ENCODE data around the gene OR4D11. TPM values are rescaled to one million over a fixed set of nuclear protein-coding genes. Genes with fewer than 3 reads are reported as not detected.
A peak's percentile ranks its signal among the peaks of the same experiment; 100 is the strongest.

Gene OR4D11
- total RNA-seq, 1 donor from 2014 or later = not detected

DNA sequence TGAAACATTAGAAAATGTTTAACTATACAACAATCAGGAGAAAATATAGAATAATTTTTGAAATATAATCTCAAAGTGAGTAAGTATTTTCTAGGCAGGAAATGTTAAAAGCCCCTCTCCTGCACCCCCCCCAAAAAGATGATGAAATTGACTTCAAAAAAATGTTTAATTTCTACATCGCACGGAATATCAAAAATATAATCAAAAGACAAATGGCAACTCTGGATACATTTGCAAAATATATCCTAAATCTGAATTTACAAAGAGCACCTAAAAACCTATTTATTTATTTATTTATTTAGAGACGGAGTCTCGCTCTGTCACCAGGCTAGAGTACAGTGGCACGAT lies 44.9 kb downstream of the OR4D11 start:
- Mint-ChIP-seq H3K4me1 (peaks cover 34% of the 10 kb centered on the region), H3K27ac (ENCODE audit: unreplicated experiment) (no peak overlapping the region), H3K36me3 (ENCODE audit: low read depth) (peaks cover 5% of the 10 kb centered on the region), H3K9me3 (no peaks in the 10 kb centered on the region), H3K4me3 (peak overlapping the region; percentile 48), H3K27me3 (ENCODE audit: low read depth) (peaks cover 27% of the 10 kb centered on the region)
- DNase-seq (ENCODE audit: low read depth, low spot score) = no peak
- TF ChIP-seq, protein P1, sequence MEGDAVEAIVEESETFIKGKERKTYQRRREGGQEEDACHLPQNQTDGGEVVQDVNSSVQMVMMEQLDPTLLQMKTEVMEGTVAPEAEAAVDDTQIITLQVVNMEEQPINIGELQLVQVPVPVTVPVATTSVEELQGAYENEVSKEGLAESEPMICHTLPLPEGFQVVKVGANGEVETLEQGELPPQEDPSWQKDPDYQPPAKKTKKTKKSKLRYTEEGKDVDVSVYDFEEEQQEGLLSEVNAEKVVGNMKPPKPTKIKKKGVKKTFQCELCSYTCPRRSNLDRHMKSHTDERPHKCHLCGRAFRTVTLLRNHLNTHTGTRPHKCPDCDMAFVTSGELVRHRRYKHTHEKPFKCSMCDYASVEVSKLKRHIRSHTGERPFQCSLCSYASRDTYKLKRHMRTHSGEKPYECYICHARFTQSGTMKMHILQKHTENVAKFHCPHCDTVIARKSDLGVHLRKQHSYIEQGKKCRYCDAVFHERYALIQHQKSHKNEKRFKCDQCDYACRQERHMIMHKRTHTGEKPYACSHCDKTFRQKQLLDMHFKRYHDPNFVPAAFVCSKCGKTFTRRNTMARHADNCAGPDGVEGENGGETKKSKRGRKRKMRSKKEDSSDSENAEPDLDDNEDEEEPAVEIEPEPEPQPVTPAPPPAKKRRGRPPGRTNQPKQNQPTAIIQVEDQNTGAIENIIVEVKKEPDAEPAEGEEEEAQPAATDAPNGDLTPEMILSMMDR (conservative IDR thresholded peaks at IDR 0.05) = no peak

DNA sequence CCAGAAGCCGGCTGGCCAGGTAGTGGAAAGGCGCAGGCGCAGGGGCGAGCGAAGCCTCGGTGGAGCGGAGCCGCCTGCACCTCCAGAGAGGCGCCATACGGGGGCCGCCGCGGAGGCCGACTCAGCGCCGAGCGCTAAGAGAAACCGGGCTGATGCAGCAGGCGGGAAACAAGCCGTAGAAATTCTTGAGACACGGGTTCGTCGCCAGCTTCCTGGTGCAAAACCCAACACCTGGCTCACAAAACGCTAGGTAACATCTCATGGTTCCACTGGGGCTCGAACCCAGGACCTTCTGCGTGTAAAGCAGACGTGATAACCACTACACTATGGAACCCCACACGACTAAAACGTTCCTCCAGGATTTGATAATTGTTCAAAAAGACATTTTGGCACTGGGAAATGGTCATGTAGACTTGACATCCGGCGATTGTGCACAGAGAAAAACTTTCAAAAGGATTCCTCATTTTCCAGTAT lies 47.0 kb downstream of the OR4D11 start:
- TF ChIP-seq, protein P1 (conservative IDR thresholded peaks at IDR 0.05) = peak; percentile 63
- no peaks in the 10 kb centered on the region for H3K9me3 Mint-ChIP-seq
- H3K4me3 Mint-ChIP-seq = peak overlapping the region; percentile 94
- peak overlapping the region; percentile 91 for H3K27ac Mint-ChIP-seq (ENCODE audit: unreplicated experiment)
- H3K36me3 Mint-ChIP-seq (ENCODE audit: low read depth) = peaks cover 5% of the 10 kb centered on the region
- peaks cover 35% of the 10 kb centered on the region for H3K4me1 Mint-ChIP-seq
- DNase-seq (ENCODE audit: low read depth, low spot score) = peak; percentile 84
- peaks cover 29% of the 10 kb centered on the region for H3K27me3 Mint-ChIP-seq (ENCODE audit: low read depth)

- peak; percentile 83 for DNase-seq (ENCODE audit: low read depth, low spot score)
- H3K36me3 Mint-ChIP-seq (ENCODE audit: low read depth) = peaks cover 7% of the 10 kb centered on the region
- H3K4me1 Mint-ChIP-seq = peaks cover 42% of the 10 kb centered on the region
- peak overlapping the region; percentile 94 for H3K4me3 Mint-ChIP-seq
- no peaks in the 10 kb centered on the region for H3K9me3 Mint-ChIP-seq
- peak overlapping the region; percentile 91 for H3K27ac Mint-ChIP-seq (ENCODE audit: unreplicated experiment)
- TF ChIP-seq, protein P1 (conservative IDR thresholded peaks at IDR 0.05) = no peak
- H3K27me3 Mint-ChIP-seq (ENCODE audit: low read depth) = peaks cover 35% of the 10 kb centered on the region
Observed at GRCh38 chr11:59550842-59551658, 47.7 kb downstream of the OR4D11 start.

GRCh38 chr11:59551659-59552521 lies 48.5 kb downstream of the OR4D11 start:
- DNase-seq (ENCODE audit: low read depth, low spot score) = peak; percentile 57
- Mint-ChIP-seq H3K4me1 (peaks cover 48% of the 10 kb centered on the region), H3K9me3 (no peaks in the 10 kb centered on the region), H3K36me3 (ENCODE audit: low read depth) (peaks cover 10% of the 10 kb centered on the region), H3K4me3 (peak overlapping the region; percentile 94), H3K27me3 (ENCODE audit: low read depth) (peaks cover 44% of the 10 kb centered on the region), H3K27ac (ENCODE audit: unreplicated experiment) (peak overlapping the region; percentile 70)
- TF ChIP-seq, protein P1 (conservative IDR thresholded peaks at IDR 0.05) = no peak

- H3K36me3 Mint-ChIP-seq (ENCODE audit: low read depth) = peaks cover 10% of the 10 kb centered on the region
- peaks cover 53% of the 10 kb centered on the region for H3K4me1 Mint-ChIP-seq
Observed at GRCh38 chr11:59552844-59553243, 49.5 kb downstream of the OR4D11 start.

More at GRCh38 chr11:59552844-59553243, 49.5 kb downstream of the OR4D11 start:
- TF ChIP-seq, protein P1 (conservative IDR thresholded peaks at IDR 0.05) = no peak
- Mint-ChIP-seq H3K27ac (ENCODE audit: unreplicated experiment) (no peak overlapping the region), H3K27me3 (ENCODE audit: low read depth) (peaks cover 50% of the 10 kb centered on the region), H3K4me3 (peak overlapping the region; percentile 74), H3K9me3 (no peaks in the 10 kb centered on the region)
- no peak for DNase-seq (ENCODE audit: low read depth, low spot score)
